Stimulated activated CD8-positive, alpha-beta memory T cell treated with anti-CD3 and anti-CD28 coated beads, Interleukin-4, amount 100 ng/mL, for 24 hours (primary cell): Measurements from ENCODE around the gene SMYD3.

ENCODE experiments used
- DNase-seq: peaks from one replicate; pipeline ENCODE4 v3.0.0-alpha.2; 2020; ENCODE audit warnings: low read depth

Gene SMYD3

GRCh38 chr1:246462986-246463385, 44.1 kb downstream of the SMYD3 start:
- no peak for DNase-seq

GRCh38 chr1:246460406-246460805, 46.7 kb downstream of the SMYD3 start:
- no peak for DNase-seq

GRCh38 chr1:246459221-246459620, 47.9 kb downstream of the SMYD3 start:
- DNase-seq: no peak

GRCh38 chr1:246455476-246455875, 51.6 kb downstream of the SMYD3 start:
- DNase-seq: no peak

GRCh38 chr1:246454655-246455054, 52.4 kb downstream of the SMYD3 start:
- no peak for DNase-seq

GRCh38 chr1:246450611-246451251, 56.3 kb downstream of the SMYD3 start:
- no peak for DNase-seq

GRCh38 chr1:246448373-246448772, 58.7 kb downstream of the SMYD3 start:
- no peak for DNase-seq

- no peak for DNase-seq
Observed at GRCh38 chr1:246447501-246447900, 59.6 kb downstream of the SMYD3 start.

- DNase-seq: no peak
Observed at GRCh38 chr1:246445503-246445902, 61.6 kb downstream of the SMYD3 start.

GRCh38 chr1:246444617-246445016, 62.5 kb downstream of the SMYD3 start:
- DNase-seq: no peak

- DNase-seq: no peak
Observed at GRCh38 chr1:246437961-246438360, 69.1 kb downstream of the SMYD3 start.

- DNase-seq: no peak
Observed at GRCh38 chr1:246435421-246436041, 71.5 kb downstream of the SMYD3 start.

GRCh38 chr1:246434335-246434734, 72.7 kb downstream of the SMYD3 start:
- DNase-seq: no peak

- DNase-seq: peak; percentile 4
Observed at GRCh38 chr1:246428542-246429308, 78.4 kb downstream of the SMYD3 start.

GRCh38 chr1:246427611-246428010, 79.5 kb downstream of the SMYD3 start:
- DNase-seq: no peak

- no peak for DNase-seq
Observed at GRCh38 chr1:246425895-246426294, 81.2 kb downstream of the SMYD3 start.

- no peak for DNase-seq
Observed at GRCh38 chr1:246425139-246425794, 81.8 kb downstream of the SMYD3 start.

GRCh38 chr1:246420300-246420699, 86.8 kb downstream of the SMYD3 start:
- DNase-seq: no peak

- DNase-seq: no peak
Observed at GRCh38 chr1:246418565-246419312, 88.3 kb downstream of the SMYD3 start.

GRCh38 chr1:246417813-246418564, 89.1 kb downstream of the SMYD3 start:
- DNase-seq: no peak

- no peak for DNase-seq
Observed at GRCh38 chr1:246417152-246417812, 89.8 kb downstream of the SMYD3 start.
